CD14-positive monocyte (primary cell): Measurements from ENCODE around the gene ASB12. TPM values are rescaled to one million over a fixed set of nuclear protein-coding genes. Genes with fewer than 3 reads are reported as not detected.

ENCODE experiments used
- DNase-seq, 3 donors: peaks; one replicate each; pipeline ENCODE4 v3.0.0-alpha.2; 2011 to 2022
- H2AFZ ChIP-seq: 2 replicates; pipeline ENCODE4 v1.6.0; 2012; ENCODE audit warnings: mild to moderate bottlenecking, low read depth, low read length, inconsistent platforms; ENCODE audit not compliant: insufficient read depth, poor library complexity, severe bottlenecking
- H3K27ac ChIP-seq, 2 donors: 1 replicate in 1 of 2; 2 replicates in 1 of 2; pipeline ENCODE4 v1.5.1; 2012 to 2013; ENCODE audit warnings: low read length in 2 of 2, control low read depth in 1 of 2, inconsistent platforms in 1 of 2, low read depth in 1 of 2, mild to moderate bottlenecking in 1 of 2
- H3K27me3 ChIP-seq, 2 donors: one replicate each; pipeline versions ENCODE4 v1.6.0 to v1.6.1; 2011 to 2013; ENCODE audit warnings: low read length in 2 of 2; ENCODE audit not compliant: control insufficient read depth in 2 of 2, insufficient read depth in 2 of 2
- H3K36me3 ChIP-seq, 2 donors: replicated peaks in 1 of 2; 1 replicate in 1 of 2; 2 replicates in 1 of 2; pipeline versions ENCODE4 v1.5.1 to v1.6.1; 2012 to 2013; ENCODE audit warnings: low read length in 2 of 2, control low read depth in 1 of 2, inconsistent platforms in 1 of 2, mild to moderate bottlenecking in 1 of 2; ENCODE audit not compliant: insufficient read depth in 2 of 2, control insufficient read depth in 1 of 2
- H3K4me1 ChIP-seq, 2 donors: 1 replicate in 1 of 2; 2 replicates in 1 of 2; pipeline versions ENCODE4 v1.5.1 to v1.6.1; 2012 to 2013; ENCODE audit warnings: low read length in 2 of 2, control low read depth in 1 of 2, inconsistent platforms in 1 of 2, mild to moderate bottlenecking in 1 of 2, moderate library complexity in 1 of 2; ENCODE audit not compliant: insufficient read depth in 2 of 2, control insufficient read depth in 1 of 2
- H3K4me2 ChIP-seq: replicated peaks from 2 replicates; pipeline ENCODE3; 2012; ENCODE audit warnings: low read length, moderate library complexity, mild to moderate bottlenecking; ENCODE audit not compliant: poor library complexity, severe bottlenecking; ENCODE audit errors: extremely low read depth
- H3K4me3 ChIP-seq, 3 experiments: fragments of 200-600 bp in 1 of 3; sonication (generic) in 1 of 3; replicated peaks in 1 of 3; 1 replicate in 2 of 3; 2 replicates in 1 of 3; pipeline ENCODE4 v1.5.1; 2011 to 2013; ENCODE audit warnings: low read length in 3 of 3, mild to moderate bottlenecking in 3 of 3, control low read depth in 2 of 3, low read depth in 2 of 3, inconsistent platforms in 1 of 3, moderate library complexity in 1 of 3
- H3K79me2 ChIP-seq: 2 replicates; pipeline ENCODE4 v1.6.0; 2012; ENCODE audit warnings: mild to moderate bottlenecking, control low read depth, inconsistent platforms, low read length, moderate library complexity; ENCODE audit not compliant: insufficient read depth
- H3K9ac ChIP-seq: 2 replicates; pipeline ENCODE4 v1.6.0; 2017; ENCODE audit warnings: low read length, mild to moderate bottlenecking; ENCODE audit not compliant: insufficient read depth, poor library complexity, severe bottlenecking
- H3K9me3 ChIP-seq, 2 donors: replicated peaks in 1 of 2; 1 replicate in 1 of 2; 2 replicates in 1 of 2; pipeline versions ENCODE4 v1.5.1 to v1.6.1; 2012 to 2013; ENCODE audit warnings: low read length in 2 of 2, control low read depth in 1 of 2; ENCODE audit not compliant: control insufficient read depth in 1 of 2, insufficient read depth in 1 of 2
- H4K20me1 ChIP-seq: 2 replicates; pipeline ENCODE4 v1.6.0; 2012; ENCODE audit warnings: mild to moderate bottlenecking, low read length, control low read depth, moderate library complexity; ENCODE audit not compliant: insufficient read depth
- H3K27ac Mint-ChIP-seq, 7 donors: one replicate each; pipeline ENCODE4 v1.8.0; 2020; ENCODE audit warnings: mild to moderate bottlenecking in 7 of 7, mixed read lengths in 7 of 7, moderate library complexity in 6 of 7, inconsistent platforms in 2 of 7
- H3K27me3 Mint-ChIP-seq, 3 donors: one replicate each; pipeline ENCODE4 v1.8.0; 2021 to 2022; ENCODE audit warnings: low read depth in 3 of 3, mild to moderate bottlenecking in 3 of 3, mixed read lengths in 3 of 3, moderate library complexity in 3 of 3, inconsistent platforms in 1 of 3
- H3K36me3 Mint-ChIP-seq, 2 donors: one replicate each; pipeline ENCODE4 v1.8.0; 2020; ENCODE audit warnings: mixed read lengths in 2 of 2, inconsistent platforms in 1 of 2, mild to moderate bottlenecking in 1 of 2
- H3K4me1 Mint-ChIP-seq: one replicate; pipeline ENCODE4 v1.8.0; 2020; ENCODE audit warnings: mild to moderate bottlenecking, mixed read lengths
- H3K4me3 Mint-ChIP-seq, 2 donors: one replicate each; pipeline ENCODE4 v1.8.0; 2020; ENCODE audit warnings: mild to moderate bottlenecking in 2 of 2, mixed read lengths in 2 of 2, moderate library complexity in 1 of 2
- H3K9me3 Mint-ChIP-seq, 7 donors: one replicate each; pipeline ENCODE4 v1.8.0; 2020 to 2022; ENCODE audit warnings: mixed read lengths in 7 of 7, mild to moderate bottlenecking in 6 of 7, moderate library complexity in 6 of 7, inconsistent platforms in 2 of 7
- WGBS: methylation state at CpG from one replicate; pipeline ENCODE4 v1.1.5; 2013; ENCODE audit warnings: missing lambda C conversion rate; ENCODE audit not compliant: insufficient coverage; 5-methylcytosine and 5-hydroxymethylcytosine counted together
- intact Hi-C, 2 donors: fragments of 100-400 bp; cut with micrococcal nuclease; formaldehyde crosslinking; loops; one replicate each; pipeline versions ENCODE4 v1.15.0 to v1.15.1; 2023
- polyA plus RNA-seq, 3 donors: library from polyadenylated mRNA; depleted of rRNA in 1 of 3; unstranded in 2 of 3; stranded (reverse) in 1 of 3; fragments of 300-500 nt in 2 of 3; fragments of >200 nt in 1 of 3; fragmentation: Illumina TruSeq in 2 of 3; gene quantifications; 1 replicate in 2 of 3; 2 replicates in 1 of 3; pipeline ENCODE4 v1.2.3, GENCODE V29; 2012 to 2021
- TF ChIP-seq, protein P1 (sequence below): fragments of 200-600 bp; IDR thresholded peaks from one replicate; pipeline ENCODE4 v1.8.0; 2022; ENCODE audit warnings: antibody characterized with exemption, mild to moderate bottlenecking

ASB12 gene
- polyA plus RNA-seq, 3 donors, result not detected

DNA sequence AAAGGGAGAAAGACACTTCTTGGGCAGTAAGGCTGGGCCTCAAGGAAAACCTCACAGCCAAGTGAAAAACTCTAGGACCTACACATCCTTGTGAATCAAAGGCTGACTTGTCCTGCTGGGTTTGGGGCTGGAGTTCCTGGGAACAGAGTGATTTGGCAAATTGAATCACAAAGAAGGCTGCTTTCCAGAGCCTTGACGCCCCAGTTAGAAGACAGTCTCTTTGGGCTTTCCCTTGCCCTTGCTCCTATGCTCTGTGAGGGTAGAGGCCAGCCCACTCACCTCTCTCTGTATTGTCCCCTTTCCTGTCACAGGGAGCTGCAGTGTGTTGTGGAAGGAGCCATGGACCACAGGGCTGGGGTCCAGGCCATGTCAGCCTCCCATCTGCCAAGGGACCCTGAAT, 34.5 kb downstream of the ASB12 start:
- 100% methylated on average over 1 of the region's 1 CpG for WGBS
- no peak overlapping the region for H3K27ac ChIP-seq
- no peaks in the 10 kb centered on the region for H3K27me3 ChIP-seq
- H2AFZ ChIP-seq, result no peak overlapping the region
- peaks cover 12% of the 10 kb centered on the region in 2 donors for H3K36me3 Mint-ChIP-seq
- intact Hi-C loops, result no loop called here
- no peak for DNase-seq
- no peak overlapping the region for H3K4me3 ChIP-seq
- H3K9me3 ChIP-seq, result no peaks in the 10 kb centered on the region
- H3K4me3 Mint-ChIP-seq, result no peak overlapping the region
- TF ChIP-seq, protein P1, sequence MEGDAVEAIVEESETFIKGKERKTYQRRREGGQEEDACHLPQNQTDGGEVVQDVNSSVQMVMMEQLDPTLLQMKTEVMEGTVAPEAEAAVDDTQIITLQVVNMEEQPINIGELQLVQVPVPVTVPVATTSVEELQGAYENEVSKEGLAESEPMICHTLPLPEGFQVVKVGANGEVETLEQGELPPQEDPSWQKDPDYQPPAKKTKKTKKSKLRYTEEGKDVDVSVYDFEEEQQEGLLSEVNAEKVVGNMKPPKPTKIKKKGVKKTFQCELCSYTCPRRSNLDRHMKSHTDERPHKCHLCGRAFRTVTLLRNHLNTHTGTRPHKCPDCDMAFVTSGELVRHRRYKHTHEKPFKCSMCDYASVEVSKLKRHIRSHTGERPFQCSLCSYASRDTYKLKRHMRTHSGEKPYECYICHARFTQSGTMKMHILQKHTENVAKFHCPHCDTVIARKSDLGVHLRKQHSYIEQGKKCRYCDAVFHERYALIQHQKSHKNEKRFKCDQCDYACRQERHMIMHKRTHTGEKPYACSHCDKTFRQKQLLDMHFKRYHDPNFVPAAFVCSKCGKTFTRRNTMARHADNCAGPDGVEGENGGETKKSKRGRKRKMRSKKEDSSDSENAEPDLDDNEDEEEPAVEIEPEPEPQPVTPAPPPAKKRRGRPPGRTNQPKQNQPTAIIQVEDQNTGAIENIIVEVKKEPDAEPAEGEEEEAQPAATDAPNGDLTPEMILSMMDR, result no peak
- H3K79me2 ChIP-seq, result no peaks in the 10 kb centered on the region
- H3K27ac Mint-ChIP-seq, result no peak overlapping the region
- no peaks in the 10 kb centered on the region for H3K4me1 Mint-ChIP-seq
- H3K27me3 Mint-ChIP-seq, result peaks cover 0 to 10% (median 2%) of the 10 kb centered on the region in 3 donors
- H3K9me3 Mint-ChIP-seq, result peaks cover 0 to 5% (median 0%) of the 10 kb centered on the region in 7 donors
- no peak overlapping the region for H3K9ac ChIP-seq
- no peaks in the 10 kb centered on the region for H3K4me1 ChIP-seq
- H3K36me3 ChIP-seq, result no peaks in the 10 kb centered on the region
- no peak overlapping the region for H3K4me2 ChIP-seq
- no peaks in the 10 kb centered on the region for H4K20me1 ChIP-seq

DNA sequence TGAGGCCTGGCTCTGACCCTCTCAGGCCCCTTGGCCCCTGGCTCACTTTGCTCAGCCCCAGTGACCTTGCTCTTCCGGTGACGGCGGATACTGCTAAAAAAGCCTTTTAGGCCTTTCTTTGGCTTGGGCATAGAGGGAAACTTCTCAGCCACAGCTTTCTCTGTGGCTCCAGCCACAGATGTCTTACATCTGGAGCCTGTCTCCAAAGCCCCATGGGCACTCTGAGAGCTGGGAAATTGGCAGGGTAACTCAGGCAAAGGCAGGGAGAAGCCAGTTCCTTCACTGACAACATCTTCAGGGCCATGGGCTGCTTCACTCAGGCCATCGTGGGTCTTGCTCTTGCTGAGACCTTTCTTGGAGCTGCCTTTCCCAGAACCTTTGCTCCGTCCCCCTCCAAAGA, 37.7 kb downstream of the ASB12 start:
- no peaks in the 10 kb centered on the region for H4K20me1 ChIP-seq
- H3K9me3 ChIP-seq, result no peaks in the 10 kb centered on the region
- Mint-ChIP-seq H3K4me1 (no peaks in the 10 kb centered on the region), H3K27me3 (peaks cover 0 to 9% (median 2%) of the 10 kb centered on the region in 3 donors), H3K9me3 (peaks cover 0 to 5% (median 0%) of the 10 kb centered on the region in 7 donors), H3K27ac (no peak overlapping the region), H3K4me3 (no peak overlapping the region), H3K36me3 (peaks cover 13 to 15% of the 10 kb centered on the region in 2 donors)
- H3K4me1 ChIP-seq, result no peaks in the 10 kb centered on the region
- no CpG with 5 or more reads among the region's 5 CpGs for WGBS
- no peaks in the 10 kb centered on the region for H3K27me3 ChIP-seq
- TF ChIP-seq, protein P1, result no peak
- H3K4me3 ChIP-seq, result no peak overlapping the region
- intact Hi-C loops, result no loop called here
- no peaks in the 10 kb centered on the region for H3K36me3 ChIP-seq
- H3K79me2 ChIP-seq, result no peaks in the 10 kb centered on the region
- DNase-seq, result no peak
- no peak overlapping the region for H2AFZ ChIP-seq
- H3K27ac ChIP-seq, result no peak overlapping the region
- H3K4me2 ChIP-seq, result no peak overlapping the region
- no peak overlapping the region for H3K9ac ChIP-seq
